T-helper 1 cell treated with Interleukin-12 subunit alpha and Interleukin-12 subunit beta and Interleukin-4 antibody, amounts not matched to agents 30 ng/mL and 1 ng/mL, for 36 hours (primary cell): ENCODE data around the gene NRBP1. TPM values are rescaled to one million over a fixed set of nuclear protein-coding genes. Genes with fewer than 3 reads are reported as not detected.

ENCODE experiments used
- intact Hi-C: fragments of 100-400 bp; cut with micrococcal nuclease; formaldehyde crosslinking; loops from one replicate; pipeline ENCODE4 v1.15.1; 2024
- total RNA-seq: library from RNA; stranded (reverse); gene quantifications from 2 replicates; pipeline ENCODE4 v1.2.3, GENCODE V29; 2022

Gene NRBP1
- total RNA-seq, 1 donor from 2014 or later = 100 TPM

GRCh38 chr2:27489498-27490397 is 61.3 kb downstream of the NRBP1 start, which contains the start of gene IFT172:
IFT172 (minus strand) TSS chr2:27489743; CDS start chr2:27489653, 90 bp downstream.
- intact Hi-C loops = loop anchor here (1.0 to 5.0 kb wide), 15 partner anchors 61 to 1383 kb away; partner anchors contain the start of genes ATRAID, BABAM2, EIF2B4 and GTF3C2

Other genes starting within 250 kb of the NRBP1 start
- gene ATRAID, start 216.6 kb upstream of the NRBP1 start, total RNA-seq = 77.9 and 80.9 TPM in 2 replicates
- gene SLC5A6, start 216.4 kb upstream of the NRBP1 start, total RNA-seq = 46.8 and 54.6 TPM in 2 replicates
- gene CAD, start 211.3 kb upstream of the NRBP1 start, total RNA-seq = 68.3 and 72.3 TPM in 2 replicates
- gene SLC30A3, start 165.6 kb upstream of the NRBP1 start, total RNA-seq = 0.64 and 0.68 TPM in 2 replicates
- not detected in 2 replicates for gene DNAJC5G, start 153.2 kb upstream of the NRBP1 start, total RNA-seq
- gene TRIM54, start 146.2 kb upstream of the NRBP1 start, total RNA-seq = 0.10 TPM in 1 of 2 replicates, not detected in the other
- gene UCN, start 120.2 kb upstream of the NRBP1 start, total RNA-seq = 1.6 and 2.6 TPM in 2 replicates
- 97.0 and 105 TPM in 2 replicates for gene MPV17, start 105.5 kb upstream of the NRBP1 start, total RNA-seq
- gene GTF3C2, start 71.9 kb upstream of the NRBP1 start, total RNA-seq = 70.0 and 77.4 TPM in 2 replicates
- gene EIF2B4, start 58.3 kb upstream of the NRBP1 start, total RNA-seq = 48.3 and 48.7 TPM in 2 replicates
- 128 and 129 TPM in 2 replicates for gene SNX17, start 58.0 kb upstream of the NRBP1 start, total RNA-seq
- gene ZNF513, start 47.9 kb upstream of the NRBP1 start, total RNA-seq = 19.7 and 20.2 TPM in 2 replicates
- gene PPM1G, start 19.0 kb upstream of the NRBP1 start, total RNA-seq = 102 and 105 TPM in 2 replicates
- 4.8 and 5.5 TPM in 2 replicates for gene KRTCAP3, start 13.8 kb downstream of the NRBP1 start, total RNA-seq
- gene IFT172, start 61.1 kb downstream of the NRBP1 start, total RNA-seq = 9.7 and 10.1 TPM in 2 replicates
- not detected in 2 replicates for gene FNDC4, start 66.6 kb downstream of the NRBP1 start, total RNA-seq
- not detected in 2 replicates for gene GCKR, start 68.2 kb downstream of the NRBP1 start, total RNA-seq
- gene ZNF512, start 154.4 kb downstream of the NRBP1 start, total RNA-seq = 36.8 and 39.1 TPM in 2 replicates
- 1.0 and 2.2 TPM in 2 replicates for gene CCDC121, start 200.4 kb downstream of the NRBP1 start, total RNA-seq
- 46.4 and 49.9 TPM in 2 replicates for gene GPN1, start 200.4 kb downstream of the NRBP1 start, total RNA-seq
- 38.6 and 39.6 TPM in 2 replicates for gene SUPT7L, start 235.0 kb downstream of the NRBP1 start, total RNA-seq
- gene SLC4A1AP, start 235.3 kb downstream of the NRBP1 start, total RNA-seq = 28.6 and 30.1 TPM in 2 replicates